HG02610 (cell line): ENCODE data around the gene BCAS3.

ENCODE experiments used
- ATAC-seq: cut with Tn5 transposase; IDR thresholded peaks from one replicate; pipeline ENCODE4 v1.9.1; 2021; ENCODE audit warnings: mild to moderate bottlenecking, moderate library complexity; ENCODE audit not compliant: unreplicated experiment

BCAS3 gene

DNA sequence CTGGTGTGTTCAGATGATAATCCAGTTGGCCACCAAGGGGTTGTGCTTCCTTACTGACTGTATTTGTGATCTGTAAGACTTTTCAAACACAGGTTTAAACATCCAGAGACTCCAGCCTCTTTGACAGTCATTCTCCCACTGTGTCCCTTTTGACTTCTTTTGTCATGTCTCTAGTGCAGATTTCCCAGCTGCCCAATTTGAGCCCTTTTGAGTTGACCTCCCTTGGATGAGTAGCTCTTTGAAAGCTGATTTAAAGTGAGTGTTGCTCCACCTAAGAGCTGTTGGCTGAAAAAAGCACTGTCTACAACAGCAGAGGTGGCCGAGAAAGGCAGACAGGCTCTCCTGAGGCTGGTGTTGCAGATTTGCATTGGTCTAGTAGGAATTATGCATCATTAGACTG is 533.6 kb downstream of the BCAS3 start:
- no peak for ATAC-seq

DNA sequence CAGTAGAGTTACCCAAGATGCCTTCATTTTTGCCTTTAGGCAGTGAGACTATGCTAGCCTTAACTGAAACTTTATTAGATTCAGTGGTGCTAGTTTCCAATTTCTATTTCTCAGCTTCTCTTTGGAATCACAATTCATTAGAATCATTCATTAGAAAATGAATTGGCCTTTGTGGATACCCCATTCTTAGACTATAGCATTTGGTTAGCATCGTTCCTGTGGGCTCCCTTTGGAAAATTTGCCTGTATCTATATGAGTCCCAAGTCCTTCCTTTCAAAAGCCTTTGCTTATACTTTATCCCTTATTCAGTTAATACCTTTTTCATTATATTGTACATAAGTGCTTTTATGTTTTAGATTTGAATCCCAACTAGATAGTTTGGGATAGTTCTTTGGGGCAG is 535.0 kb downstream of the BCAS3 start:
- ATAC-seq: no peak

DNA sequence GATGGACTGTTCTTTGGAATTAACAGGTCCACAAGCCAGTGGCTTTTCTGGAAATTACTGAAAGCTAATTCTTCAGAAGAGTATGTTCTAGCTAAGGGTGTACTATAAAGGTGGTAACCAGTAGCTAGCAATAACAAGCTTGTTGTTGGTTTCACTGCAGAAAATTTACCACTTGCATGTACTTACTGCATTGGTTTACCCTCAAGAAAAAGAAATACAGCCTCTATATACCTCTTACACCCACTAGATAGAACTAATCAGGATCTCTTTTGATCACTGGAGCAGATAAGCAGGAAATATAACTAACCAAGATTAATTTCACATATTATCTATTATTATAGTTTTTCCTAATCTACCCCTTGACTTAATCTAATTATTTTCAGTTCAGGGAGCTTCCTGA is 537.1 kb downstream of the BCAS3 start:
- no peak for ATAC-seq

DNA sequence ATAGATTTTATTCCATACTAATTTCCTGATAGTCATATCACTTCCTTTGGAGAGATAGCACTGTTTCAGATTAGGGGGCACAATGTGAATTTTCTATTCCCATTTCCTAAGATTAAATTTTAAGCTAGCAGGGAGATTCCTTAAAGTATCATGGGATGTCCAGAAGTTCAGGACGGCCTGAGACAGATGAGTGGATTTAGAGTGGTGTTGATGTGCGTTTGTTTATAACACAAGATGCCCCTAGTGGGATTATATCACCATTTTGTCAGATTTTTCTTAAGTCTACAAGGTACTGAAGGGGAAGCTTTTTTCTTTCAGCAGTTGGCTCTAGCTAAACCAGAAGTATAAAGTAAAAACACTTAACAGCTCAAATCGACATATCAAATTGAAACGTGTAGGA is 538.4 kb downstream of the BCAS3 start:
- no peak for ATAC-seq

DNA sequence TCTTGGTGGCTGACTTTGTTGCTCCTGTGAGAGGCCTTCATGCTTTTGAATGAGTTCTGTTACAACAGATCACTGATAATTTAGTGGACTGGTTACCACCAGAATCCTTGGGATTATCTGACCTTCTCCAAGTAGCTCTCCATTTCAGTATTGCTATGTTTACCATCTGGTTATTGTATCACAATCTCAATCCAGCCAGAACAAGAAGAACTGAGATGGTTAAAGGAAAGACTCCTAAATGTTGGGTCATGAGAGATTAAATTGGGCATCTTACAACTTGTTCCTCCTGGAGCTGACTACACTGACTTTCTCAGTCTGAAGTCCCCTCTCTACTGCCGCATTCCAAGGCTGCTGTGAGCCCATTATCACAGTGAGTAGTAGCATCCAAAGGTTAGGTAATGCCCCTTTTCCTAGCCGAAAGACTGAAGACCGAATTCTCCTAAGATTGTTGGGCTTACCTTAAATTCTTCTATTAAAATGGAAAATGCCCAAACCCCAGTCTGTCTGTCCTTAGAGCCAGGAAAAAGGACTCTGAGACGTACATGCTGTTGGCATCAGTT is 540.3 kb downstream of the BCAS3 start:
- no peak for ATAC-seq

DNA sequence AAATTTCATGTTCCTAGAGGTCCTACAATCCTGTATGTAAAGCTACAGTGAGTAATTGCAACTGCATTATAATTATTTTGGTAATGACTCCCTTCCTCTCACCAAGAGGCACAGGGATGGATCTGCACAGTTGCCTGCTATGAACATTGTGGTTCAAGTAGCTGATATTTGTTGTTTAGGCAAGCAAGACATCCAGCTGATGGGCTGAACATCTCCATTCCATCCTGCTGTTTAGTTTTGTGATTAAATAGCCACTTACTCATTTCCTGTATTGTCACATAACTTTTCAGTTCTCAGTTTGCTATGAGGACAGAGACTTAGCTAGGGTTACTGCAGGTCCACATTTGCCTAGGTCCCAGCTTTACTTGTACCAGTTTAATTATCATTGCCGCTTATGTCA is 540.8 kb downstream of the BCAS3 start:
- ATAC-seq: no peak

DNA sequence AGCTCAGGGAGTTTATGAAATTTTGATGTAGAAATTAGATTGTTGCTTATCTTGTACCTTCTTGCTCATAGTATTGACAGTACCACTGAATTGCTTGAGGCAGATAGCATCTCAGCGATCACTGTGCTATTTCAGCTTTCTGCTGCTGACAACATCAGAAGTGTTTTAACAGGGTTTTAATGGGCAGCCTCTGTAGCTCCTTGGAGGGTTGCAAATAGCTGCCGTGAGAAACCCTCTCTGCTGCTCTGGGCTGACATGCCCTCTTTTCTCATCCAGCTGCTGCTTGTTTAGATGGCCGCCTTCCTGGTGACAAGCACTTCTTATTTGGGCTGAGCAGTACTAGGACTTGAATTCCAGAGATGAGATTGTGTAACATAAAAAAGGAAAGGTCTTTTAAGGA is 541.8 kb downstream of the BCAS3 start:
- ATAC-seq: no peak

DNA sequence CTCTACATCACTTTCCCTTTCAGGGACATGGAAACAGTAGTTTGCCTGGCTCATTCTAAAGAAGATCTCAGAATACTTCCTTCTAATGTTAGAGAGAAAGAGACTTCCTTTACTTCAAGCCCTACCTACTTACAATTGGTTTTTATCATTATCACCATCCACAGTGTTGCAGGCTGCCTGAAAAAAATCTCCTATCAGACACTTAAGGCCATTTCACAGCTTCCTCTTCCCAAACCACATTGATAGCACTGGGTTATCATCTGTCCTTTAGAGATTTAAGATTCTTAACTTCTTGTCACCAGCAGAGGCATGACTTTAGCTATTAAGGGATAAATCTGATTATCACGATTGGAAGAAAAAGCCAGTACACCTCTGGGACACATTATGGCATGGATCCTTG is 543.5 kb downstream of the BCAS3 start:
- no peak for ATAC-seq

DNA sequence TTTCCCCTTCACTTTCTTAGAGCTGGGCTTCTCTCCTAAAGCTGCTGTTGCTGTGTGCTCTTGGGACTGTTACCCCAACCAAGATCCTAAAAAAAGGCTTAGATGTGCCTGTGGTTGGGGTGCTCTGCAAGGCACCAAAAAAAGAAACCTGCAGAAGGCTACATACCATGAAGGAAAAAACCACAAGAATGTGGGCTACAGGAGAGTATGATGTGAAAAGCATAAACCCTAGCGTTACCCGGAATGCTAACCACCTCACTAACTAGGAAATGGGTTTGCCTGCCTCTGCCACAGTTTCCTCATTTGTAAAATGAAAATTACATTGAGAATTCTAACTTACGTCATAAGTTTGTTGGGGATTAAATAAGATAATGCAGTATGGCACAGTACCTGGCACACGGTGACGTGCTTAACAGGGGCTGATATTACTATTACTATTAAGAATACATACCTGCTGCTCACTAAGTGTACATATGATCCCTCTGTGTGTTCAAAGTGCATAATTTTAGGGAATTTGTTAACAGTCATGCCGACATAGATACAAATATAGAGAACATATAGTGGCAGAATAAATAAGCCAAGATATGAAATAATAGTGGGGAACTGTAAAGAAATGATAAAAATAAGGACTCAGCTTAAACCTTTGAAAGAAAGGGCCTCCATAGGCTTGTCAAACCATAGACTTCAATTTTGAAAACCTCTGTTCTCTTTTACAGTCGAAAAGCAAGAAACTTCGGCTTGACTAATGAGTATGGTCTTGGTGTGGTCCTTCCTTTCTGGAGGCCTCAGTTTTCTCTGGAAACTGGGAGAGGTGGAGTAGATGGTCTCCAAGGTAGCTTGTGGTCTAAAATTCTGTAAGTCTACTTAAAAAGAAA is 544.2 kb downstream of the BCAS3 start:
- no peak for ATAC-seq

DNA sequence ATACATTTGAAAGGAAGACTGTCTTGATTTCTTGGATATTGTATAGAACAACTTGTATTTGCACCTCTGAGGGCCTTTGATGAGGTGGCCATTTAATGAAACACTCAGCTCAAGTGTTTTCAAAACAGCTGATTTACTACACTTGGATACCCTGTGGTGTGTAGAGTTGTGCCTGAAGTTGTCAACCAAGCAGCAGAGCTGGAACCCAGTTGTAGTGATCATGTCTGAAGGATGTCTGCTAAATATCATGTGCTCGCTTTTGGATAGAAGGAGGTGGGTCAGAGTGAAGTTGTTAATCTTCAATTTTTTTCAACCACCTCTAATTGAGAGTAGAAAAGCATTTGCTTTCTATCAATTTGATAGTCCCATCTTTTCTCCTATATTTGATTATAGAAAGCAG is 546.1 kb downstream of the BCAS3 start:
- ATAC-seq: no peak

DNA sequence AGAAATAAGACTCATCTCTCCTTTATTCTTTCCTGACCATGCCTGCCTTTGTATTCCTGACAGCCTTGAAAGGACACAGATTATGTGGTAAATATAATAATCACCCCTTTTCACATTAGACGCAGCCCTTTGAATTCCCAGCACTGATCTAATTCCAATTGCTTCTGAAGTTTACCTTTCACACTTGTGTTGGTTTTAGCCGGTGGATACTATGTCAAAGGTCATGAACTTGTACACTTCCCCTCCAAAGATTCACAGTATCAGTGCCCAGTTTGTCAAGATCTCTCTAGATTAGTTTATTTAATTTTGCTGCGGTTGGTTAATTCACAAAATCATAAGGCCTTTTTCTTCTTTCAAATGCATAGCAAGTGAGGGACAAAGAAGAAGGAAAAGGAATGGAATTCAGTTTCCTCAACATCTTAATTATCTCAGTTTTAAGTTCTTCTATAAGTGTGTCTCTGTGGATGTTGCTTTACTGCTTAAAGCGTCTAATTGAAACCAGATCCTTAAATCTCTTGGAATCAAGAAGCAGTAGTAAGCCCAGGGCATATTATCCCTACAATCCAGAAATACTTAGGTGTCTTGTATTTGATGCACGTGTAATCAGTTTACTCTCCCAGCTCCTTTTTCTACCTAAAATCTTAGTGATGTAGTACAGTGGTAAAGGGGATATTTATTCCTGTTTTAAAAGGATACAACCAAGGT is 547.7 kb downstream of the BCAS3 start:
- ATAC-seq: no peak

DNA sequence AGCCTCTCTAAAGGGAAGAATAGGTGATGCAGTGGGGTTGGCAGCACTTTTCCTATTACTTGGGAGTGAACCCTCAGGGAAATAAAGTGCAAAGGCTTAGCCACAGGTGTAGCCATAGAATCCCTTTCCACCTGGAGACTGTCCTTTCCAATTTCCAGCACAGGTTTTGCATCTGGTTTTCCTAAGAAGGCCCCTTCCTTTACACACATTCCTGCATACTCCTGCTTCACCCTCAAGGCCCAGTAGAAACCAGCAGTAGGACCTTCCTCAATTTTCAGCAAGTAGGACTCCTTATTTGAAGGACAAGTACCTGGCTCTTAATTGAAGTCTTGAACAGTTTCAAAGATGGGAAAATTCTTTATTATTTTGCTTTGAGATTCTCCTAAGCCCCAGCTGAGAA is 550.2 kb downstream of the BCAS3 start:
- no peak for ATAC-seq

DNA sequence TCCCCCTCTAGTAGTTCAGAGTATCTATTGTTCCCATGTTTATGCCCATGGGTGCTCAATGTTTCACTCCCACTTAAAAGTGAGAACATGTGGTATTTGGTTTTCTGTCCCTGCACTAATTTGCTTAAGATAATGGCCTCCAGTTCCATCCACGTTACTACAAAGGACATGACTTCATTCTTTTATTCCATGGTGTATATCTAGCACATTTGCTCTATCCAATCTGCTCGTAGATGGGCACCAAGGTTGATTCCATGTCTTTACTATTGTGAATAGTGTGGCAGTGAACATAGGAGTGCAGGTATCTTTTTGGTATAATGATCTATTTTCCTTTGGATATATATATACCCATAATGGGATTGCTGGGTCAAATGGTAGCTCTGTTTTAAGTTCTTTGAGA is 552.8 kb downstream of the BCAS3 start:
- no peak for ATAC-seq

DNA sequence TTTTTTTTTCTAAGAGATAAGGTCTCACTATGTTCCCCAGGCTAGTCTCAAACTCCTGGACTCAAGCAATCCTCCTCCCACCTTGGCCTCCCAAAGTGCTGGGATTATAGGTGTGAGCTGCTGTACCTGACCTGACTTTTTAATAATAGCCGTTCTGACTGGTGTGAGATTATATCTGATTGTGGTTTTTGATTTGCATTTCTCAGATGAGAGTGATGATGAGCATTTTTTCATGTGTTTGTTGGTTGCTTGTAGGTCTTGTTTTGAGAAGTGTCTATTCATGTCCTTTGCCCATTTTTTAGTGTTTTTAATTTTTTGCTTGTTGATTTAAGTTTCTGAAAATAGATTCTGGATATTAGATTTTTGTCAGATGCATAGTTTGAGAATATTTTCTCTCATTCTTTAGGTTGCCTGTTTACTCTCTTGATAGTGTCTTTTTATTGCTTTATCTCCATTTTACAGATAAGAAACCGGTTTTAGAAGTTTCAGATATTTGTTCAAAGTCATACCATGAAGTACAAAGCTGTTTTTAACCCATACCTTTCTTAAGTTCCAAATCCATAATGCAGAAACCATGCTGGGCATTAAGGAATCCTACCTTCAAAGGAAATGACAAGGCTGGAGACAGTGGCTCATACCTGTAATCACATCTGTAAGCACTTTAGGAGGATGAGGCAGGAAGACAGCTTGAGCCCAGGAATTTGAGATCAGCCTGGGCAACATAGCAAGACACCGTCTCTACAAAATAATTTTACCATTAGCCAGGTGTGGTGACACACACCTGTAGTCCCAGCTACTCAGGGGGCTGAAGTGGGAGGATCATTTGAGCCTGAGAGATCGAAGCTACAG is 553.5 kb downstream of the BCAS3 start:
- ATAC-seq: no peak

DNA sequence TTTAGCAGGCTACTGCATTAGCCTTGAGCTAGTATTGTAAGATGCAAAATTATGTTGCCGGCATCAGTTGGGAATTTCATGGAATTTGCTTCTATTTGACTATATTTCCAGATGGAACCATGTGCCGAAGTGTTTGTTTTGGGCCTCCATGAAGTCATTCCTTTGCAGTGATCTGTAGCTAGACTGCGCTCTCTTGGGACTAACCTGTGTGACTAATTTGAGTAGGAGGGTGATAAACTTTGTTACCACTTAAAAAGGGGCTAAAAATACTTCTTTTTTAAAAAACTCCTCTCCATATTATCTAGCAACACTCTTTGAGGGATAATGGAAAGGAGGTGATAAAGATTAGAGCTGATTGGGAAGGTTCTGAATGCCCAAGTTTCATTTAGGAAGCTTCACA is 555.2 kb downstream of the BCAS3 start:
- ATAC-seq: no peak

DNA sequence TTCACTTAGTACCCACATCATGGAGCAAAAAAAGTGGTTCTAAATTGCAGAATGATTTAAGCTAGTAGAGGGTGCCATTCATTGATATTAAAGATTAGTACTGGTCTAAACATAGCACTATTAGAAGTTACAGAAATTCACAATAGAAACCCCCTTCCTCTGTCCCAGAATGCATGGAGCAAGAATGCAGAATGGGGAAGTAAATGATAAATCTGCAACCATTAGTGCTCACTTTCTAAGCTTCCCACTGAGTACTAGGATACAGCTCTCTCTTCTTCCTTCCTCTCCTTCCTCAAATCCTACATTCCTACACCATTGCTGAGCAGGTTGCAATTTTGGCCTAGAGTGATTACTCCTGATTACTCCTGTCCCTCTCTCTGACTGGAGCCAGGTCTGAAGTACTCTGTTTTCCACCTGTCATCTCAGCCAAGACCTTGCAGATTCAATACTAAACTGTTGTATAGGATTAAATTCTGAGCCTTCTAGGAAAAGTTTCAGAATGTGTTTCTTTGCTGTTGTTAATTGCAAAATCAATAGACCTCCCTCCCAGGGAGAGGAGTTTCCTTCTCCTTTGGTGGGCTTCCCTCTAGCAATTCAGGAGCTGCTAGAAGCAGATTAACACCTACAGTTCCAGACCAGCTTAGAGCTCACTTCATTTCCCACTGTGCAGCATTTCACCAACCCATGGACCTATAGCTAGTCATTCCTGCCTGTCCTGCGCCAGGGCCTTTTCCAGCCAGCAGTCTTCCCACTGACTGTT is 556.5 kb downstream of the BCAS3 start:
- no peak for ATAC-seq

DNA sequence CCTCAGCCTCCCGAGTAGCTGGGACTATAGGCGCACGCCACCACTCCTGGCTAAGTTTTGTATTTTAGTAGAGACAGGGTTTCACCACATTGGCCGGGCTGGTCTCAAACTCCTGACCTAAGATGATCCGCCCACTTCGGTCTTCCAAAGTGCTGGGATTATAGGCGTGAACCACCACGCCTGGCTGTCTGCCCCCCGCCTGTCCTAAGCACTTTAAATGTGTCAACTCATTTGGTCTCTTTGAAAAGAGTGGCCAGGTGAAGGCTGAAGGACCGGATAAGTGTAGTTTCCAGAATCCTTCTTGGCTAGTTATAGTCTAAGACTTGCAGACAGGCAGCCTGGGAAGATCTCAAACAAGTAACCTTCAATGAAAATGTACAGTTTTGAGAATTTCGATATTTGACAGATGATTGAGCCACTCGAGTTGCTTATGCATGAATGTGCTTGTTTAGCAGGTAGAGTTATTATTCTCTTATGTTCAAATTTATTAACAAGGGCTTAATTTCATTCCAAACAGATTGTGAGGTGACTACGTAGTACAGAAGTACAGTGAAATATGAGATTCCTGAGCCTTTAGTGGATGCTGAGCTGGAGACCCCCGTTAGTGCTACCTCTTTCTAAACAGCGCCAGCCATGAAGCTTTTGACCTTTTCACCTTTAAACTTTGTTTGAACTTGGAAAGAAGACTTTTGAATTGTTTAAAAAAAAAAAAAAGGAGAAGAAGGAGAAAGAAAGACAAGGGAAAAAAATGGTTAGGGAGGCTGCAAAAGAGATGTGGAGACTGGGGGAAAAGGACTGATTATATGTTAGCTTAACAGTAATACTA is 557.6 kb downstream of the BCAS3 start:
- no peak for ATAC-seq

DNA sequence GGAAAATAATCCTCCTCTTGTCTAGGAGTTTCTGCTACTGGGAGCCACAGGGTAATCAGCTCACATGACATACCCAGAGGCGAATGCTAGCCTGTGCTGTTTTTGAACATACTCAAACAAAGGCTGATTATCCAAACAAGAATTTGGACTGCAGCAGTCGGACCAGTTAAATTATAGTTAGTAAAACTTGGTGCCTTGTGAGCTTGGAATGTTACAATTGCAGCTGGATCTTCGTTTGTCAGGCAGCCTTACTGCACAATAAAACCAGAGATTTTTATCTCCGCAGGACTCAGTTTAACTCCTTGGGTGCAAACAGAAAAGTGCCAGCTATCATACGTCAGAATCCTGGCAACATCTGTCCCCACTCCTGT is 558.2 kb downstream of the BCAS3 start:
- no peak for ATAC-seq

DNA sequence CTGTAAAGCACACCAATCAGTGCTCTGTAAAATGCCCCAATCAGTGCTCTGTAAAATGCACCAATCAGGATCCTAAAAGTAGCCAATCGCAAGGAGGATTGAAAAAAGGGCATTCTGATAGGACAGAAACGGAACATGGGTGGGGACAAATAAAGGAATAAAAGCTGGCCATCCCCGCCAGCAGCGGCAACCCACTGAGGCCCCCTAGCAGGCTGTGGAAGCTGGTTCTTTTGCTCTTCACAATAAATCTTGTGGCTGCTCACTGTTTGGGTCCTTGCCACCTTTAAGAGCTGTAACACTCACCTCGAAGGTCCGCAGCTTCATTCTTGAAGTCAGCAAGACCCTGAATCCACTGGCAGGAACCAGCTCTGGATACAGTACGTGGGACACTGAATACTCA is 559.6 kb downstream of the BCAS3 start:
- ATAC-seq: no peak

DNA sequence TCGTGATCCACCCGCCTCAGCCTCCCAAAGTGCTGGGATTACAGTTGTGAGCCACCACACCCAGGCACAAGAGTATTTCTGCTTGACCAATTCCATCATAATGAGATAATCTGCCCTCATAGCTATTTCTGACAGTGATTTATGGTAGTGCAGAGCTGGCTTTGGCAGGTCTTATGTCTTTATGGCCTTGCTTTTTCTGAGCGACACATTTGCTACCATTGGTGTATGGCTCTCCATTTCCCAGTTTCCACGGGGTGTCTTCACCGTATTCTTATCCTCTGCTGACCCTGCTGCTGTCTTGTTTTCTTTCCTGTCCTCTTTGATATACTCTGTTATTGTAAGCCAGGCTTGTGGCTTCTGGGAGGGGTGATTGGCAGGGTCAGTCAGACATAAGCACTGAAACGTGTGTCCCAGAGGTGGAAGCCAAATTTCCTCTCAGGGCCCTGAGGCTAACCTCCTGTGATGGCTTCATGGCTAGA is 560.8 kb downstream of the BCAS3 start:
- ATAC-seq: no peak
